Psoas muscle (tissue), 8 donors: ENCODE results near the gene ZNF221. TPM values are rescaled to one million over a fixed set of nuclear protein-coding genes. Genes with fewer than 3 reads are reported as not detected.

ENCODE experiments used
- ATAC-seq, 4 donors: fragments of 200-7000 bp; cut with Tn5 transposase; one replicate each; pipeline ENCODE4 v1.9.1; 2020; ENCODE audit warnings: moderate library complexity in 3 of 4, mild to moderate bottlenecking in 2 of 4
- DNase-seq, 2 donors: peaks; one replicate each; pipeline ENCODE4 v3.0.0-alpha.2; 2020
- H3K27ac ChIP-seq: fragments of 200-600 bp; one replicate; pipeline ENCODE4 v1.8.0; 2022
- H3K27me3 ChIP-seq, 3 donors: fragments of 200-600 bp in 1 of 3; one replicate each; pipeline versions ENCODE4 v1.6.1 to v1.8.0; 2013 to 2022; ENCODE audit warnings: low read length in 2 of 3, mild to moderate bottlenecking in 2 of 3, moderate library complexity in 1 of 3; ENCODE audit not compliant: insufficient read depth in 3 of 3
- H3K36me3 ChIP-seq, 2 donors: fragments of 200-600 bp in 1 of 2; one replicate each; pipeline versions ENCODE4 v1.6.1 to v1.8.0; 2013 to 2022; ENCODE audit warnings: low read depth in 1 of 2, mild to moderate bottlenecking in 1 of 2, moderate library complexity in 1 of 2; ENCODE audit not compliant: insufficient read depth in 1 of 2
- H3K4me1 ChIP-seq: fragments of 200-600 bp; one replicate; pipeline ENCODE4 v1.8.0; 2022
- H3K4me3 ChIP-seq: fragments of 200-600 bp; one replicate; pipeline ENCODE4 v1.8.0; 2022; ENCODE audit warnings: mild to moderate bottlenecking
- H3K9me3 ChIP-seq: fragments of 200-600 bp; one replicate; pipeline ENCODE4 v1.8.0; 2022
- CTCF ChIP-seq: fragments of 200-600 bp; IDR thresholded peaks from one replicate; pipeline ENCODE4 v1.8.0; 2022; ENCODE audit warnings: antibody characterized with exemption
- WGBS, 3 donors: extraction: QIAGEN DNeasy Blood & Tissue Kit; methylation state at CpG; one replicate each; pipeline versions ENCODE4 v1.1.6 to v1.1.7; 2013; 5-methylcytosine and 5-hydroxymethylcytosine counted together
- intact Hi-C, 2 donors: fragments of 100-400 bp; cut with DNase I; formaldehyde crosslinking; loops; one replicate each; pipeline versions ENCODE4 v1.11.0 to v1.14.2; 2022
- polyA plus RNA-seq, 3 donors: library from polyadenylated mRNA; stranded (reverse); fragments of 200-250 nt; gene quantifications; one replicate each; pipeline ENCODE4 v1.2.3, GENCODE V29; 2013
- total RNA-seq, 4 donors: library from RNA; stranded (reverse); fragmentation: NEBNext Ultra II Directional in 2 of 4; extraction: Animal tissue kit (Norgen Biotek cat#: 25700) in 2 of 4; gene quantifications; one replicate each; pipeline versions ENCODE4 v1.2.1 to v1.2.4, GENCODE V29; 2021 to 2023
- donor health status: healthy with polysubstance abuse.
- donor health status: DM: no; HTN: no; CAD: no; lungs with moderate emphysema.
- donor health status: Bipolar disorder and iron deficiency.
- donor health status: healthy.
- donor health status: DM: yes; HTN: yes; CAD: no.
- donor health status: DM: no; HTN: no; CAD: no.
- donor health status: DM: no; HTN: no; CAD: no.
- donor health status: DM: yes; HTN: yes; CAD: no.

ZNF221 gene
- total and polyA plus RNA-seq, 7 donors: 0.23 to 2.5 (median 0.75) TPM

GRCh38 chr19:43906774-43907173 is 44.3 kb upstream of the ZNF221 start:
- ATAC-seq (no peak), DNase-seq (no peak)
- Histone ChIP-seq H3K4me1 (no peaks in the 10 kb centered on the region), H3K27me3 (no peaks in the 10 kb centered on the region), H3K4me3 (no peak overlapping the region), H3K9me3 (peaks cover 91% of the 10 kb centered on the region), H3K27ac (no peak overlapping the region), H3K36me3 (no peaks in the 10 kb centered on the region)
- 92 to 98% (median 96%) methylated on average over 2 of the region's 2 CpGs for WGBS, 3 donors
- TF ChIP-seq CTCF: no peak
- intact Hi-C loops: no loop called here

GRCh38 chr19:43908659-43909058 is 42.4 kb upstream of the ZNF221 start:
- Histone ChIP-seq H3K9me3 (peaks cover 97% of the 10 kb centered on the region), H3K36me3 (peaks cover 5 to 7% of the 10 kb centered on the region in 2 donors), H3K27ac (no peak overlapping the region), H3K4me1 (no peaks in the 10 kb centered on the region), H3K27me3 (no peaks in the 10 kb centered on the region), H3K4me3 (no peak overlapping the region)
- ATAC-seq (no peak), DNase-seq (no peak)
- intact Hi-C loops: no loop called here
- TF ChIP-seq CTCF: no peak
- WGBS, 3 donors: 94 to 100% (median 100%) methylated on average over 1 of the region's 1 CpG

DNA sequence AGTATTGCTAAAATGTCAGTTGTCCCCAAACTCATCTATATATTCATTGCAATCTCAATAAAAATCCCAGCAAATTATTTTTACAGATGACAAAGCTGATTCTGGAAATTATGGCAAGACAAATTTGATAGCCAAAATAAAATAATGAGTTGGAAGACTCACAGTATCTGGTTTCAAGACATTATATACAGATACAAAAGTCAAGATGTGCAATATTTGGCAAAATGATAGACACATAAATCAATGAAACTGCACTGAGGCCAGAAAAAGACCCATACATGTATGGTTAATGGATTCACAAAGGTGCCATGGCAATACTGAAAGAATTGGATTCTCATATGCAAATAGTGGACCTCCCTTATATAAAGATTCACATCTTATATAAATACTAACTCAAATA is 40.1 kb upstream of the ZNF221 start:
- H3K27me3 ChIP-seq: no peaks in the 10 kb centered on the region
- H3K4me1 ChIP-seq: no peaks in the 10 kb centered on the region
- peaks cover 98% of the 10 kb centered on the region for H3K9me3 ChIP-seq
- ATAC-seq: no peak
- no peak for TF ChIP-seq CTCF
- DNase-seq: no peak
- H3K27ac ChIP-seq: no peak overlapping the region
- H3K36me3 ChIP-seq: peaks cover 23 to 30% of the 10 kb centered on the region in 2 donors
- H3K4me3 ChIP-seq: no peak overlapping the region
- intact Hi-C loops: no loop called here

GRCh38 chr19:43913383-43913782 is 37.6 kb upstream of the ZNF221 start:
- no peak overlapping the region for H3K4me3 ChIP-seq
- H3K27me3 ChIP-seq: no peaks in the 10 kb centered on the region
- intact Hi-C loops: no loop called here
- DNase-seq (no peak), ATAC-seq (no peak)
- no peaks in the 10 kb centered on the region for H3K4me1 ChIP-seq
- WGBS, 3 donors: 97 to 99% (median 98%) methylated on average over 7 of the region's 7 CpGs
- peaks cover 32 to 55% of the 10 kb centered on the region in 2 donors for H3K36me3 ChIP-seq
- H3K9me3 ChIP-seq: peaks cover 100% of the 10 kb centered on the region
- H3K27ac ChIP-seq: no peak overlapping the region
- TF ChIP-seq CTCF: no peak

- H3K36me3 ChIP-seq: peaks cover 39 to 61% of the 10 kb centered on the region in 2 donors
- peaks cover 100% of the 10 kb centered on the region for H3K9me3 ChIP-seq
- no peak for DNase-seq
Observed at GRCh38 chr19:43914051-43914450, 37.0 kb upstream of the ZNF221 start.

More at GRCh38 chr19:43914051-43914450, 37.0 kb upstream of the ZNF221 start:
- no peak for TF ChIP-seq CTCF
- no peak overlapping the region for H3K4me3 ChIP-seq
- no peak for ATAC-seq
- no peaks in the 10 kb centered on the region for H3K27me3 ChIP-seq
- WGBS, 3 donors: 64 to 98% (median 86%) methylated on average over 3 of the region's 3 CpGs
- intact Hi-C loops: no loop called here
- no peak overlapping the region for H3K27ac ChIP-seq
- H3K4me1 ChIP-seq: no peaks in the 10 kb centered on the region
